SU-DHL-6 (cell line): ENCODE results near the gene TEAD1.

Experiments
- H2AFZ ChIP-seq: fragments of 200-600 bp; sonication (generic); 2 replicates; pipeline ENCODE4 v1.6.1; 2014; ENCODE audit warnings: low read depth, mild to moderate bottlenecking, moderate library complexity, mixed read lengths, antibody characterized with exemption, low read length; ENCODE audit not compliant: severe bottlenecking
- H3F3A ChIP-seq: fragments of 200-600 bp; shearing (Covaris generic); 2 replicates; pipeline ENCODE4 v1.6.0; 2016; ENCODE audit warnings: antibody characterized with exemption, mild to moderate bottlenecking; ENCODE audit not compliant: insufficient read depth
- H3K27ac ChIP-seq: fragments of 200-600 bp; sonication (generic); 2 replicates; pipeline ENCODE4 v1.5.1; 2016; ENCODE audit warnings: low read depth, mild to moderate bottlenecking, low read length, moderate library complexity, mixed read lengths
- H3K27me3 ChIP-seq: fragments of 200-600 bp; sonication (generic), shearing (Covaris generic); 2 replicates; pipeline ENCODE4 v1.6.0; 2014; ENCODE audit warnings: mild to moderate bottlenecking, low read length
- H3K36me3 ChIP-seq: fragments of 200-600 bp; sonication (generic); 2 replicates; pipeline ENCODE4 v1.6.1; 2014; ENCODE audit warnings: mild to moderate bottlenecking, low read length, mixed read lengths
- H3K4me2 ChIP-seq: fragments of 300-600, 200-600 bp; shearing (Covaris generic), sonication (generic); 2 replicates; pipeline ENCODE4 v1.6.0; 2014; ENCODE audit warnings: low read length, low read depth, mild to moderate bottlenecking; ENCODE audit not compliant: poor library complexity, severe bottlenecking
- H3K4me3 ChIP-seq: fragments of 200-600 bp; sonication (generic); 2 replicates; pipeline ENCODE4 v1.5.1; 2014; ENCODE audit warnings: antibody characterized with exemption, low read length, mild to moderate bottlenecking, mixed read lengths; ENCODE audit not compliant: insufficient read depth, poor library complexity, severe bottlenecking
- H3K79me2 ChIP-seq: fragments of 200-600 bp; sonication (generic); 2 replicates; pipeline ENCODE4 v1.6.1; 2014; ENCODE audit warnings: mild to moderate bottlenecking, low read length, moderate library complexity; ENCODE audit not compliant: insufficient read depth
- H3K9ac ChIP-seq: fragments of 200-600 bp; sonication (generic); 2 replicates; pipeline ENCODE4 v1.7.0; 2014; ENCODE audit warnings: mild to moderate bottlenecking, low read length
- H3K9me2 ChIP-seq: fragments of 200-600 bp; sonication (generic); replicated peaks from 2 replicates; pipeline ENCODE4 v1.6.1; 2014; ENCODE audit warnings: low read length; ENCODE audit not compliant: insufficient read depth
- H3K9me3 ChIP-seq: fragments of 200-600 bp; sonication (generic); 2 replicates; pipeline ENCODE4 v1.6.1; 2014; ENCODE audit warnings: low read length, mixed read lengths; ENCODE audit not compliant: insufficient read depth
- H4K20me1 ChIP-seq: fragments of 200-600 bp; sonication (generic); 2 replicates; pipeline ENCODE4 v1.6.1; 2014; ENCODE audit warnings: low read depth, mild to moderate bottlenecking, antibody characterized with exemption, low read length, moderate library complexity, mixed read lengths
- EZH2phosphoT487 ChIP-seq: fragments of 200-600 bp; sonication (generic), shearing (Covaris generic); conservative IDR thresholded peaks from 2 replicates; pipeline ENCODE4 v1.6.1; 2018; ENCODE audit warnings: mild to moderate bottlenecking, antibody characterized with exemption, low read length, moderate library complexity, mixed read lengths
- TF ChIP-seq, protein P1 (sequence below): fragments of 200-600 bp; sonication (generic); IDR thresholded peaks from one replicate; pipeline ENCODE4 v1.5.1; 2017; ENCODE audit warnings: antibody characterized with exemption, mild to moderate bottlenecking, low read length, moderate library complexity; ENCODE audit not compliant: insufficient read depth, poor library complexity, severe bottlenecking

The TEAD1 gene

DNA sequence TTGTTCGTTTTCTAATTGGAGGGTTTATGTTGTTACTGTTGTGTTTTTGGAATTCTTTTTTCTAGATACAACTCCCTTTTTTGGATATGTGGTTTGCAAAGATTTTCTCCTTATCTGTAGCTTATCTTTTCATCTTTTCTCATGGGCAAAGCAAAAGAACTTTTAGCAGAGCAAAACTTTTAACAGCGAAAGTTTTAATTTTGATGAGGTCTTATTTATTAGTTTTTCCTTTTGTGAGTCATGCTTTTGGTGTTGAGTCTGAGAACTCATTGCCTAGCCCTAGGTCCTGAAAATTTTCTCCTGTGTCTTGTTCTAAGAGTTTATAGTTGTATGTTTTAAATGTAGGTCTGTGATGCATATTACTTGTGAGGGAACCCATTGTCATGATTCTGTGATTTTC is 99.4 kb downstream of the TEAD1 start:
- Histone ChIP-seq H3K27ac (no peak overlapping the region), H3K9me3 (no peaks in the 10 kb centered on the region), H3K79me2 (no peaks in the 10 kb centered on the region), H3K27me3 (no peaks in the 10 kb centered on the region), H3K4me2 (no peak overlapping the region), H4K20me1 (no peaks in the 10 kb centered on the region), H3K36me3 (no peaks in the 10 kb centered on the region), H3K4me3 (no peak overlapping the region), H3F3A (no peaks in the 10 kb centered on the region), H2AFZ (no peak overlapping the region), H3K9me2 (no peaks in the 10 kb centered on the region), H3K9ac (no peak overlapping the region)
- no peak for TF ChIP-seq EZH2phosphoT487
- TF ChIP-seq, protein P1, sequence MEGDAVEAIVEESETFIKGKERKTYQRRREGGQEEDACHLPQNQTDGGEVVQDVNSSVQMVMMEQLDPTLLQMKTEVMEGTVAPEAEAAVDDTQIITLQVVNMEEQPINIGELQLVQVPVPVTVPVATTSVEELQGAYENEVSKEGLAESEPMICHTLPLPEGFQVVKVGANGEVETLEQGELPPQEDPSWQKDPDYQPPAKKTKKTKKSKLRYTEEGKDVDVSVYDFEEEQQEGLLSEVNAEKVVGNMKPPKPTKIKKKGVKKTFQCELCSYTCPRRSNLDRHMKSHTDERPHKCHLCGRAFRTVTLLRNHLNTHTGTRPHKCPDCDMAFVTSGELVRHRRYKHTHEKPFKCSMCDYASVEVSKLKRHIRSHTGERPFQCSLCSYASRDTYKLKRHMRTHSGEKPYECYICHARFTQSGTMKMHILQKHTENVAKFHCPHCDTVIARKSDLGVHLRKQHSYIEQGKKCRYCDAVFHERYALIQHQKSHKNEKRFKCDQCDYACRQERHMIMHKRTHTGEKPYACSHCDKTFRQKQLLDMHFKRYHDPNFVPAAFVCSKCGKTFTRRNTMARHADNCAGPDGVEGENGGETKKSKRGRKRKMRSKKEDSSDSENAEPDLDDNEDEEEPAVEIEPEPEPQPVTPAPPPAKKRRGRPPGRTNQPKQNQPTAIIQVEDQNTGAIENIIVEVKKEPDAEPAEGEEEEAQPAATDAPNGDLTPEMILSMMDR, result no peak

DNA sequence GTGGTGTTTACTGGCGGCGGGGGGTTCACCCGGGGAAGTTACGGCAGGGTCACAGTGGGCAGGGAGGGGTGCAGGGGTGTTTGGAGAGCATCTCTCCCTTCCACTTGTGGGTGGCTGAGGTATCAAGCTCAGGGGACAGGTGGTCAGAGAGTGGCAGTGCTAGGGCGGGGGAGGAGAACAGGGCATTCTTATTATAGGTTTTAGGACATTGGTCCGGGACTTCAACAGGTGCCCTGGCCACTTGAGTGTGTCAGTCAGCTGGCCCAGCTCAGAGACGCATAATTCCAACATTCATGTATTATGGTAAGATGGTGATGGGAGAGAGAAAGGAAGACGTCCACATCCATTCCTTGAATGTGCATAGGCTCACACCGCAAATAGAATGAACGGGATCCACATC is 101.7 kb downstream of the TEAD1 start:
- no peaks in the 10 kb centered on the region for H3F3A ChIP-seq
- no peak overlapping the region for H3K27ac ChIP-seq
- H3K27me3 ChIP-seq, result 0 out of 2 replicates have a peak, but pooled peaks cover 3% of the 10 kb centered on the region
- TF ChIP-seq, protein P1, result no peak
- no peak for TF ChIP-seq EZH2phosphoT487
- H2AFZ ChIP-seq, result no peak overlapping the region
- H4K20me1 ChIP-seq, result no peaks in the 10 kb centered on the region
- no peaks in the 10 kb centered on the region for H3K79me2 ChIP-seq
- H3K4me2 ChIP-seq, result no peak overlapping the region
- H3K9me3 ChIP-seq, result no peaks in the 10 kb centered on the region
- no peaks in the 10 kb centered on the region for H3K36me3 ChIP-seq
- no peak overlapping the region for H3K9ac ChIP-seq
- no peak overlapping the region for H3K4me3 ChIP-seq
- no peaks in the 10 kb centered on the region for H3K9me2 ChIP-seq

DNA sequence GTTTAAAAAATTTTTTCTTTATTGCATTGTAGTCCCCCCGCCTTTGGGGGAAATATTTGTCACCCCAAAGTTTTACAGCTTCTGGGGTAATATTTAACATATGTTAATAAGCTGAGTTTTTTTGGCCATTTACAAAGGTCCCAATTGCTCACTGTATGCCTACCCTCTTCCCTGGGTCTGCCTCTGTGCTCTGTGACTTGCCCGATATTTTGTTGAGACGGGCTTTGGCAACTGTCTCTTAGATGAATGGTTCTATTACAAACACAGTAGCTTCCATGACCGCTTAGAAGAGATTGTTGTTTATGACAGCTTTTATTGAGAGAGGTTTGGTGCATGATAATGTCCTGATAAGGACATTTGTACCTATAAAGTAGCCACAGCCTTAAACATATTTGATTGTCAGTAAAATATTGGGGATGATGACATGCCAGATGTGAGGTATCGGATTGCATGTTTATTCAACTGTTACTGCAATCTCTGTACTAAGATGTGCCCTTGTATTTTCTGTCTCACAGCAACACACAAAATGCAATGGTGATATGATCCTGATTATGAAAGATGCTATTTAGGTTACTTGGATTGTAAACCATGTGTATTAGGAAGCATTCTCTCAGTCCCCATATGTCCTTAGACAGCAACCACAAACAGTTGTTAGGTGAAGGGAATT is 103.1 kb downstream of the TEAD1 start:
- Histone ChIP-seq H3K27me3 (0 out of 2 replicates have a peak, but pooled peaks cover 3% of the 10 kb centered on the region), H3K9ac (no peak overlapping the region), H3K79me2 (no peaks in the 10 kb centered on the region), H3K4me2 (no peak overlapping the region), H3K9me2 (no peaks in the 10 kb centered on the region), H3K27ac (no peak overlapping the region), H4K20me1 (no peaks in the 10 kb centered on the region), H3K9me3 (no peaks in the 10 kb centered on the region), H3K36me3 (no peaks in the 10 kb centered on the region), H2AFZ (no peak overlapping the region), H3K4me3 (no peak overlapping the region), H3F3A (no peaks in the 10 kb centered on the region)
- TF ChIP-seq, protein P1, result no peak
- TF ChIP-seq EZH2phosphoT487, result no peak
